ENCODE data around the gene CLIC4.
"Not testable (repeated sequence)": the region's sequence is repeated elsewhere in the genome, so short reads cannot be mapped to it uniquely, and the experiment has no call there.

CLIC4 gene

GRCh38 chr1:24717887-24718650 lies 27.2 kb upstream of the CLIC4 start:
- in situ Hi-C loops (cut with MboI; ENCODE audit: low sequenced_read_pairs) = no loop called here

GRCh38 chr1:24720152-24720551 lies 25.1 kb upstream of the CLIC4 start:
- in situ Hi-C loops (cut with MboI; ENCODE audit: low sequenced_read_pairs) = no loop called here

- in situ Hi-C loops (cut with MboI; ENCODE audit: low sequenced_read_pairs) = no loop called here
These were observed 23.7 kb upstream of the CLIC4 start for GRCh38 chr1:24721533-24721932.

DNA sequence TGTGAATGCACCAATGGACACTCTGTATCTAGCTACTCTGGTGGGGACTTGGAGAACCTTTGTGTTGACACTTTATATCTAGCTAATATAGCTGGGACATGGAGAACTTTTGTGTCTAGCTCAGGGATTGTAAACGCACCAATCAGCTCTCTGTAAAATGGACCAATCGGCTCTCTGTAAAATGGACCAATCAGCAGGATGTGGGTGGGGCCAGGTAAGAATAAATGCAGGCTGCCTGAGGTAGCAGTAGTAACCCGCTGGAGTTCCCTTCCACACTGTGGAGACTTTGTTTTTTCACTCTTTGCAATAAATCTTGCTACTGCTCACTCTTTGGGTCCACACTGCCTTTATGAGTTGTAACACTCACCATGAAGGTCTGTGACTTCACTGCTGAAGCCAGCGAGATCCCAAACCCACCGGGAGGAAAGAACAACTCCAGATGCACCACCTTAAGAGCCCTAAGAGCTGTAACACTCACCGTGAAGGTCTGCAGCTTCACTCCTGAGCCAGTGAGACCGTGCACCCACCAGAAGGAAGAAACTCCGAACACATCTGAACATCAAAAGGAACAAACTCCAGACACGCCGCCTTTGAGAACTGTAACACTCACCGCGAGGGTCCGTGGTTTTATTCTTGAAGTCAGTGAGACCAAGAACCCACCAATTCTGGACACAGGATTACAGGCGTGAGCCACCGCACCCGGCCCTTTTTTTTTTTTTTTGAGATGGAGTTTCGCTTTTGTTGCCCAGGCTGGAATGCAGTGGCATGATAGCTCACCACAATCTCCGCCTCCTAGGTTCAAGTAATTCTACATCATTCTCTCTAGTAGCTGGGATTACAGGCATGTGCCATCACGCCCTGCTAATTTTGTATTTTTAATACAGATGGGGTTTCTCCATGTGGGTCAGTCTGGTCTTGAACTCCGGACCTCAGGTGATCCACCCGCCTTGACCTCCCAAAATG lies 22.9 kb upstream of the CLIC4 start:
- in situ Hi-C loops (cut with MboI; ENCODE audit: low sequenced_read_pairs) = not testable (repeated sequence)

DNA sequence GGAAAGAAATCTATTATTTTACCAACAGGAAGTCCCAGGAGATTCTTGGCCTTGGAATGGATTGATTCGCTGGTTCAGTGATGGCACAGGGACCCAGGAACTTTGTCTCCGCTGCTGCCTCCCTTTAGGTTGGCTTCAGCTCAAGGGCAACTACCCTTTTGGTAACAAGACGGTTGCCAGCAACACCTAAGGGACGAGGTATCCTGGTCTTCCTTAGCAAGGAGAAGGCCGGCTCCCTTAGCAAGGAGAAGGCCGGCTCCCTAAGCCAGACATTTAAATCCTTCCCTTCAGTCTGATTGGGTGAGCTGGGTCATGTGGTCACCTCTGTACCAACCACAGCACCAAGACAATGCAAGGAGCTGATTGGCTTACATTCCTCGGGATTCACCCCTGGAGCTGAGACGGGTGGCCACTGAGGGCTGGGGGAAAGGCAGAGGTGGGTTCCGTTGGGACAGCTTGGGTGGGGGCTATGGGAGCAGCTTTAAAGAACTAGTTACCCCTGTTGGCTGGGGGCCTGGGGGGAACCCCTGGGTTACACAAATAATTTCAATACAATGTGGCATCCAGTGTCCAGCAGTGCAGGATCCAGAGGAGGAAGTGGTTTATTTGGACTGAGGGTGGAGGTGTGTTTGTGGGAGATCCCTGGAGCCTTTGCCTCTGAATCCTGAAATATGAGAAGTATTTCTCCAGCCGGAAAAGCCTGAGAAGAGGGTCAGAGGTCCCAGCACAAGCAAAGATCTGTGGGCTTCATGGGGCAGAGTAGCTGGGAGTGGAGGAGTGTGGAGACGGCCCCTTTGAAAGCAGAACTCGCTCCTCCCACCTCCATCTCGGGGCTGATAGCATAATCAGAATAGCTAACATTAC lies 20.7 kb upstream of the CLIC4 start:
- in situ Hi-C loops (cut with MboI; ENCODE audit: low sequenced_read_pairs) = no loop called here

- in situ Hi-C loops (cut with MboI; ENCODE audit: low sequenced_read_pairs) = no loop called here
These were observed 20.0 kb upstream of the CLIC4 start for GRCh38 chr1:24725209-24725651.

DNA sequence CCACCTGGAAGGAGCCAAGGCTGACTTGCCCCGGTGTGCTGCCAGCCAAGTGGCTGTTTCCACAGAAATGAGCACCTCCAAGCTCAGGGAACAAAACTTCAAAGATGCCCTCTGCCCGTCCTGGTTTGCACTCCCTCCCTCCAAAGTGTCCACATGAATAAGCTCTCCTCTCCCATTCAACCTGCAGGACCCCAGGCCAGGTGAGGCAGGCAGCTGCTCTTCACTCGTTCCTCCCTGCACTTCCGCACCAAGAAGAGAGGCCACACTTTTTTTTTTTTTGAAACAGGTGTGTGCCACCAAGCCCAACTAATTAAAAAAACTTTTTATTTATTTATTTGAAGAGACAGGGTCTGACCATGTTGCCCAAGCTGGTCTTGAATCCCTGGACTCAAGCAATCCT lies 18.5 kb upstream of the CLIC4 start:
- in situ Hi-C loops (cut with MboI; ENCODE audit: low sequenced_read_pairs) = no loop called here

GRCh38 chr1:24727501-24728216 lies 17.6 kb upstream of the CLIC4 start:
- in situ Hi-C loops (cut with MboI; ENCODE audit: low sequenced_read_pairs) = no loop called here

DNA sequence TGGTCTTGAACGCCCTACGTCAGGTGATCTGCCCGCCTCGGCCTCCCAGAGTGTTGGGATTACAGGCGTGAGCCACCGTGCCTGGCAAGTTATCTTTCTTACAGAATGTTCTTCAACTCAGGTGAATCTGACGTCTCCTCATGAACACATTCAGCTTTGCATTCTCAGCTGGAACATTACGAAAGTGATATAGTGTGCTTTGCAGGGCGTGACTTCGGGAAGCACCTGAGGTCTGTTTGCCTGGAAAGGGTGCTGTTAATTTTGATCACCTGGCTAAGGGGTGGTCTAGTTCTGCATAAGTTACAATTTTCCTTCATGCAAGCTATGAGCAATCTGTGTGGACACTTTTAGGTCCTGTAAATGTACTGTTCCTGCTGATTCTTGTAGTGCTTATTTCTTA lies 16.3 kb upstream of the CLIC4 start:
- in situ Hi-C loops (cut with MboI; ENCODE audit: low sequenced_read_pairs) = no loop called here

GRCh38 chr1:24732186-24732885 lies 12.9 kb upstream of the CLIC4 start:
- in situ Hi-C loops (cut with MboI; ENCODE audit: low sequenced_read_pairs) = no loop called here

GRCh38 chr1:24733342-24733741 lies 11.9 kb upstream of the CLIC4 start:
- in situ Hi-C loops (cut with MboI; ENCODE audit: low sequenced_read_pairs) = not testable (repeated sequence)

GRCh38 chr1:24735156-24735508 lies 10.1 kb upstream of the CLIC4 start:
- in situ Hi-C loops (cut with MboI; ENCODE audit: low sequenced_read_pairs) = no loop called here

- in situ Hi-C loops (cut with MboI; ENCODE audit: low sequenced_read_pairs) = no loop called here
These were observed 9.5 kb upstream of the CLIC4 start for GRCh38 chr1:24735509-24736375.

DNA sequence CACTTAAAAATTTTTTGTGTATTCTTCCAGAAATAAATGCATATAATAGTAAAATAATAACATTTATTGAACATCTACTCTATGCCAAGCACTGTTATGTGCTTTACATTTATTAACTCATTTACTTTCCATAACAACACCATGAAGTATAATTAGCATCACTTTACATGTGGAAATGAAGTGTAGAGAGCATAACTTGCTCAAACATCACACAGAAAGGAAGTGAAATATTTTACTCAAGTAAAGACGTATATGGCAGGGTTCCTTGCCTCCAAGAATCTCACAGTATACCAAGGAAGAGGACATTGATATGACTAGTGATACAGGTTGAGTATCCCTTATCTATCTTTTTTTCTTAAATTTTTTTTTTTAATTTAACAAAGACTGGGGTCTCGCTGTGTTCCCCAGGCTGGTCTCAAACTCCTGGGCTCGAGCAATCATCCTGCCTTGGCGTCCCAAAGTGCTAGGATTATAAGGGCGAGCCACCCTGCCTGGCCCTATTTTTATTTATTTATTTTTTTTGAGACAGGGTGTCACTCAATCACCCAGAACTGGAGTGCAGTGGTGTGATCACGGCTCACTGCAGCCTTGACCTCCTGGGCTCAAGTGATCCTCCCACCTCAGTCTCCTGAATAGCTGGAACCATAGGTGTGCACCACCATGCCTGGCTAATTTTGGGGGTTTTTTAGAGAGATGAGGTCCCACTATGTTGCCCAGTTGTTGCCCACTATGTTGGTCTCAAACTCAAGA lies 7.7 kb upstream of the CLIC4 start:
- in situ Hi-C loops (cut with MboI; ENCODE audit: low sequenced_read_pairs) = no loop called here

- in situ Hi-C loops (cut with MboI; ENCODE audit: low sequenced_read_pairs) = no loop called here
These were observed 6.0 kb upstream of the CLIC4 start for GRCh38 chr1:24739241-24739640.

DNA sequence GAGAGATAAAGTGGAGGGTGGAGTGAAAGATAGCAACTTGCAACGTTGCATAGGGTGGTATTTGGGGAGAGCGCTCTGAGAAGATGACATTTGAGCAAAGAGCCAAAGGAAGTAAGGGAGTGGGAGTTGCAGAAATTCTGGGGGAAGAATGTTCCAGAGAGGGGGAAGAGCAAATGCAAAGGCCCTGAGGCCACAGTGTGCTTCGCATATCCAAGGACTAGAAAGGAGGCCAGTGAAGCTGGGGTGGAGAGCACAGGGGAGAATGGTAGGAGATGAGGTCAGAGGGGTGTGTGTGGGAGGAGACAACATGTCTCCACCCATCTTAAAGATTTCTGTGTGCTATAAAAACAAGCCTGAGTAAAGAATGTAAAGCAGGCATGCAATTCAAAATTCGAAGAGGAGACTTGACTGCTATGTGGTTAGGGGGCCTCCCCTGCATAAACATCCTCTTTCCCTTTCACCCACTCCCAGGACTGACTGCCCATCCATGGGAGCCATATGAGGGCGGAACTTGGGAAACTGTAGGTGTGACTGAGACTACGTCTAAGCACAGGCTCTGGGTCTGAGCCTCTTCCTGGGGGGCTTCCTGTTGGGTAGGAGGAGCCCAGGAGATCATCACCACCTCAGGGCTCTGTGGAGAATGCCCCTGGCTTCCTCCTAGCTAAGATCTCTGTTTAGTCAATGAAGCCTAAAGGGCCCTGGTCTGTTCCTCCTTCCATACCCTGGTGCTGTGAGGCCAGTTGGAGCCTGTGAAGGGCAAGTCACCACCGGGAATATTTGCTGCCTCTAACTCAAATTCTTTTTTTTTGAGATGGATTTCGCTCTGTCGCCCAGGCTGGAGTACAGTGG lies 2.9 kb upstream of the CLIC4 start:
- in situ Hi-C loops (cut with MboI; ENCODE audit: low sequenced_read_pairs) = no loop called here

Data from HL-60/S4 treated with retinoic acid at 250 ng/mL for 4 days and 3 days (cell line).